Stimulated activated CD4-positive, alpha-beta T cell treated with anti-CD3 and anti-CD28 coated beads, Interleukin-15, amount 100 ng/mL, for 24 hours (primary cell): Measurements from ENCODE around the gene MAML1.

Experiments used
- DNase-seq: peaks from one replicate; pipeline ENCODE4 v3.0.0-alpha.2; 2020

The MAML1 gene

GRCh38 chr5:179812135-179812825, 79.7 kb downstream of the MAML1 start:
- no peak for DNase-seq

DNA sequence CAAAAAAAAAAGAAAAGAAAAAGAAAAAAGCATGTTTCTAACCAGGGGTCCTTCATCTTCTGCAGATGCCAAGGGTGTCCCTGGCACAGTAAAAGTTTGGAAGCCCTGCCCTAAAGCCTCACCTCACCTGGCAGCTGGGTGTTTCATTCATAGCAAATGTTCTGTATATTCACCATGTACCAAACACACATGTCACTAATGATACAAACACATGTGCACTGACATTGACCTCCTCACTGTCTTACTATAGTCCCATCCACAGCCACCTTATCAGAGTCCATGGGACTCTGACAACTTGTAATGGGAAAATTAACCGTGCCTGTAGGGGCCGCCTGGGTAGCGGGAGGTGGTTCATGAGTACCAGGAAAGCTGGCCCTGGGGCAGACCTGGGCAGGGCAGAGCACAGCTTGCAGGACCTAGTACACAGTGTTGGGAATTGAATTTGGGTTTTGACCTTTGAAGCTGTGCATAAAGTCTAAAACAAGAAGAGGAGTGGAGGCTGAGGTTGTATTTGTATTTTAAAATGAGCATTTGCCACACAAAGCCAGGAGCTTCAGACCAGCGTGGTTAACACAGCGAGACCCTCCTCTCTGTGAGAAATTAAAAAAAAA, 80.5 kb downstream of the MAML1 start:
- no peak for DNase-seq

- no peak for DNase-seq
These were observed 81.5 kb downstream of the MAML1 start for GRCh38 chr5:179814090-179814489.

- no peak for DNase-seq
These were observed 83.0 kb downstream of the MAML1 start for GRCh38 chr5:179815491-179816249.

DNA sequence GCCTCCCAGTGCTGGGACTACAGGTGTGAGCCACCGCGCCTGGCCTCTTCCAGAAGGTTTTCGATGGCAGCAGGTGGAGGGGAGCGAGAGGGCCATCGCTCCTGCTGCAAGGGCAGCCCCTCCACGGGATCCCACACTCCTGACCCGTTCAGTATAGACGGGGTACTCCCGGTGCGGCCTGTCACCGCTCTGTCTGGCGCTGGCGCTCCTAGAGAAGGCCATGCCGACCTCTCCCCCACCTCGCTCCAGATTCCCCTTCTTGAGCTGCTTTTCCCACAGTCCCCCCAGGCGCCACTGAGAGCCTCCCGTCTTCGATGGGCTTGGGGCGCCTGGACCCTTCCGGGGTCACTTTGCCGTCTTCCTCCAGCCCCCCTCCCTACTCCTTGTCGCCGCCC, 83.8 kb downstream of the MAML1 start:
- DNase-seq: no peak

DNA sequence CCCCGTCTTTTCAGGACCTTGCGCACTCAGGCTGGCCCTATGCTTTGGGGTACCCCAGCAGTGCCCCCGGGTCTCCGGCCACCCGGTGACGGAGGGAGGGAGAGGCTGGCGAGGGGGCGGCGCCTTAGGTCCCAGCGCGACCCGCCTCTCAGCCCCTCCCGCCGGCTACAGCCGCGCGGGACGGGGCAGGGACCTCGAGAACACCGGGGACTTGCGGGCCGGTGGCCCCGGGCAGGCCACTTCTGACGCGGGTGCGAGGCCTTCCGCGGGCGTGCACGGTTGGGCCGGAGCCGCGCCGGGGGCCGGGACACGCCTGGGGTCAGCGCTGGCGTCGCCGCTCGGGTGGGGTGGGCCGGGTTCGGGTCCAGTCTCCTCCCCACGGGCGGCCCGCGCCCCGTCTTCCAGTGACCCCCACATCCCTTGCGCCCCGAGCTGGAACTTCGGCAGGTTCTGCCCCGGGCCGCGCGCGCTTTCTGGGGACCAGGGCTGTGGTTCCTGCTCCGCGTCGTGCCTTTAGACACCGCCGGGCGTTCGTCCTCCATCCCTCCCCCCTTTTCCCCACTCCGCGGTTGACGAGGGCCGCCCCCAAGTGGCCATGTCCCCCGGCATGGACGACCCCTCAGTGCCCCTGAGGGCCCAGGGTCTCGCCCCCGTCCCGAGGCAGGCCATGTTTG, 84.3 kb downstream of the MAML1 start:
- DNase-seq: no peak

GRCh38 chr5:179817470-179817840, 84.8 kb downstream of the MAML1 start:
- DNase-seq: no peak

DNA sequence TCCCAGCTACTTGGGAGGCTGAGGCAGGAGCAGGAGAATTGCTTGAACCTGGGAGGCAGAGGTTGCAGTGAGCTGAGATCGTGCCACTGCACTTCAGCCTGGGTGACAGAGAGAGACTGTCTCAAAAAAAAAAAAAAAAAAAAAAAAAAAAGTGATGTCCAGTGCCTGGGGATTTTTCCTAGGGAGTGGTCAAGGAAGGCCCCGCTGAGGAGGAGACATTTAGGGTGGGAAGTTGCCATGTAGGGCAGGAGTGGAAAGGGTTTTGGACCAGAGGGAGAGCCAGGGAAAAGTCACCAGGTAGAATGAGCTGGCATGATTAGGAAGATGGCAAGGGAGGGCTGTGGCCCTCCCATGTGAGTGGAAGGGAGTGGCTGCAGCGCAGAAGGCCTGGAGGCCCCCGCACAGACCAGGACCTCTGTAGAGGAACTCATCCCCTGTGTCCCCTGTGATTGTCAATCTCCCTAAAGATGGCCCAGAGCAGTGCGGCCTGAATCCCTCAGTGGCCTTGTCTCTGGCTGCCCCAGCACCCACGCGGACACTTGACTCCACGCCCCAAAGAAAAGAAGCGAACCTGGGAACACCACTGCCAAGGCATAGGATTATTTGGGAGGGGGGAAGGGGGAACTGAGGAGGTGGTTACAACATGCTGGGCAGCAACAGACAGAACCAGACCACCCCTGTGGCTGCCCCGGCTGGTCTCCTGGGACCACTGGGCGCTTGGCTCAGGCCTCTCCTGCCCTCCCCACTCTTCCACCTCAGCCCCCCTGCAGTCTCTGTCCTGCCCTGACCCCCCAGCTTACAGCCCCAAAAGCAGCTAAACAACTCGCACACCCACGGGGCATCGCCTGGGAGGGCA, 85.5 kb downstream of the MAML1 start:
- DNase-seq: no peak

DNA sequence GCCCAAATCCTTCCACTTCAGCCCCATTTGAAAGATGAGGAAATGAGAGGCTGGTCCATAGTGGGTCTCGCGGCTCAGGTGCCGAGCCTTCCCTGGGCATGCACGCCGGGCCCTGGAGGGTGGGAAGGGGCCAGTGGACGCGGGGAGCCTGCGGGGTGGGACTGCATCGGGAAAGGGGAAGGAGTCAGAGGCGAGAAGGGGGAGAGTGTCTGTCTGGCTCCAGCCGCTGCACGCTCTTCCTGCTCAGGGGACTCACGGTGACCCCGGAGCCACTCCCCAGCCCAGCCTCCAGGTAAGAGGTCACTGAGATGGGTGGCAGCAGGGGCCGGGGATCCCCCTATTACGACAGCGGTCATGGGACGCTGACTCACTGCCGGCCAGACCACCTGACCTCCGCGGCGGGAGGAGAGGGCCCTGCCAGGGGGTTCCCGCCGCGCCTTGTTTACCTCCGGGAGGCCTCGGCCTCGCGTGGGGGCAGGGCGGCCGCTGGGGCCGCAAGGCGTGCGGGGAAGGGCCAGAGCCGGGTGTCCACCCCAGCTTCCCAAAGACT, 86.2 kb downstream of the MAML1 start:
- DNase-seq: peak; percentile 83

- peak; percentile 51 for DNase-seq
These were observed 86.9 kb downstream of the MAML1 start for GRCh38 chr5:179819296-179820126.

DNA sequence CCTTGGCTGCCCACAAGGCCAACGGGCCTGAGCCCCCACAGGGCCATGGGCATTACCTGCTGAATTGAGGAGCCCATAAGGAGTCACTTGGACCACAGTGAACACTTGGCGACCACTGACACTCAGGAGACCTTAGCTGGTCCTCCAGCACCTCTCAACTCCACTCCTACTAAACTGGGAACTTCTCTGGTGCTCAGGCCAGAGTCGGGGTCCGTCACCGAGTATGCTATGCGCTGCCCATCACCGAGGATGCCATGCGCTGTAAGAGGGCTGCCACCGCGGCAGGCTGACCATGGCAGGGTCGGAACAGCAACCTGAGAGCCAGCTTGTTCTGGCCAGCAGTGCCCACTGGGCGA, 87.5 kb downstream of the MAML1 start:
- no peak for DNase-seq

- peak; percentile 84 for DNase-seq
These were observed 88.1 kb downstream of the MAML1 start, which contains the start of gene SQSTM1 for GRCh38 chr5:179820483-179821297. Gene SQSTM1, plus strand, starts transcription at chr5:179820905. Its CDS starts 32 bp downstream, at chr5:179820937.

- peak; percentile 91 for DNase-seq
These were observed 88.9 kb downstream of the MAML1 start for GRCh38 chr5:179821298-179822058.

- DNase-seq: no peak
These were observed 89.4 kb downstream of the MAML1 start for GRCh38 chr5:179822059-179822432.

GRCh38 chr5:179822444-179822990, 89.9 kb downstream of the MAML1 start:
- DNase-seq: no peak

DNA sequence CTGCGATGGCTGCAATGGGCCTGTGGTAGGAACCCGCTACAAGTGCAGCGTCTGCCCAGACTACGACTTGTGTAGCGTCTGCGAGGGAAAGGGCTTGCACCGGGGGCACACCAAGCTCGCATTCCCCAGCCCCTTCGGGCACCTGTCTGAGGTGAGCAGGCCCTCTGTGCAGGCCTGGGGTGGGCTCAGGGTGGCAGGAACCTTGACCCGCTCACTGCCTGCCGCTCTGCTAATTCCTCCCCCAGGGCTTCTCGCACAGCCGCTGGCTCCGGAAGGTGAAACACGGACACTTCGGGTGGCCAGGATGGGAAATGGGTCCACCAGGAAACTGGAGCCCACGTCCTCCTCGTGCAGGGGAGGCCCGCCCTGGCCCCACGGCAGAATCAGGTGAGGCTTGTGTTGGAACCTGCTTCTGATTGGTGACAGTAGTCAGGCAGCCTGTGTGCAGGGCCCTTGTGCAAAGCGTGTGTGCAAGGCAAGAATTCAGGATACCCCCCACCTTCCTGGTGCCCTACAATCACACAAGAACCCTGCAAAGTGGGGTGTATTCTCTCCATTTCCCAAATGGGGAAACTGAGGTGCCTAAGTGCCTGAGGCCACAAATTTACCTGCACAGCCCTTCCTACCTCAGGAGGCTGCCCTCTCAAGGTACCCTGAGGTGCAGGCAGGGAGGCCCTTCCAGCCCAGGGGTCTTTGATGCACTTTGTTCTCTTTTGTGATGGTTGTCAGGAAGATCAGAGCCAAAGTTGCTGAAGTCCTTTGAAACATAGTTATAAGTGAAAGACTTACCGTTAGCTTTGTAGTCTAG, 91.5 kb downstream of the MAML1 start:
- no peak for DNase-seq

DNA sequence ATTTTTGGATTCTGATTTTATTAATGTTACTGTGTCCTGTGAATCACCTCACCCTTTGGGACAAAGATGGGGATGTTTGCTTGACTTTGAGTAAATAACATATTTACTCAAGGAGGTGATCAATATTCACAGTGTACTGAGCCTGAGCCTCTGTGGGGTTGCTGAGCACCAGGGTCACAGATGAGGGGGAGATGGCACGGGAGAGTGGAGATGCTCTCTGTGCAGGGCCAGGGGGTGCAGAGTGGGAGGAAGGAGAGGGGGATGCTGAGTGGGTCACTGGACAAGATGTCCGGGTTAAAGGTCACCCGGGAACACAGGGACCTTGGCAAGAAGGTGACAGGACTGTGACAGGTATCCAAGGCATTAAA, 92.1 kb downstream of the MAML1 start:
- no peak for DNase-seq

GRCh38 chr5:179825655-179826182, 93.1 kb downstream of the MAML1 start:
- DNase-seq: no peak
